MM.1S (cell line): Measurements from ENCODE around the gene PXYLP1.

Experiments used
- DNase-seq: peaks from one replicate; pipeline ENCODE4 v3.0.0-alpha.2; 2015
- H2AFZ ChIP-seq: fragments of 300-600 bp; sonication (generic); 2 replicates; pipeline ENCODE4 v1.6.0; 2016; ENCODE audit warnings: antibody characterized with exemption, low read length
- H3F3A ChIP-seq: fragments of 300-600 bp; sonication (generic); 2 replicates; pipeline ENCODE4 v1.6.1; 2016; ENCODE audit warnings: mild to moderate bottlenecking, antibody characterized with exemption, low read length, moderate library complexity, mixed read lengths; ENCODE audit not compliant: insufficient read depth
- H3K27ac ChIP-seq: fragments of 300-600 bp; sonication (generic); 2 replicates; pipeline ENCODE4 v1.5.1; 2016; ENCODE audit warnings: mild to moderate bottlenecking, low read length
- H3K27me3 ChIP-seq: fragments of 300-600 bp; sonication (generic); replicated peaks from 2 replicates; pipeline ENCODE4 v1.6.0; 2016; ENCODE audit warnings: low read length; ENCODE audit not compliant: insufficient read depth
- H3K36me3 ChIP-seq: fragments of 300-600 bp; sonication (generic); replicated peaks from 2 replicates; pipeline ENCODE4 v1.6.1; 2016; ENCODE audit warnings: mild to moderate bottlenecking, low read length, mixed read lengths; ENCODE audit not compliant: insufficient read depth
- H3K4me1 ChIP-seq: fragments of 300-600 bp; sonication (generic); 2 replicates; pipeline ENCODE4 v1.6.1; 2016; ENCODE audit warnings: low read length, mixed read lengths
- H3K4me2 ChIP-seq: fragments of 300-600 bp; sonication (generic); 2 replicates; pipeline ENCODE4 v1.6.0; 2016; ENCODE audit warnings: low read depth, low read length
- H3K4me3 ChIP-seq: fragments of 300-600 bp; sonication (generic); 2 replicates; pipeline ENCODE4 v1.5.1; 2016; ENCODE audit warnings: low read length, mixed read lengths
- H3K79me2 ChIP-seq: fragments of 300-600 bp; sonication (generic); 2 replicates; pipeline ENCODE4 v1.6.1; 2016; ENCODE audit warnings: mixed run types, low read length, mixed read lengths
- H3K9ac ChIP-seq: fragments of 300-600 bp; sonication (generic); 2 replicates; pipeline ENCODE4 v1.6.1; 2016; ENCODE audit warnings: low read length, mixed read lengths
- H3K9me2 ChIP-seq: fragments of 300-600 bp; sonication (generic); replicated peaks from 2 replicates; pipeline ENCODE4 v1.6.1; 2016; ENCODE audit warnings: mild to moderate bottlenecking, low read length, mixed read lengths; ENCODE audit not compliant: insufficient read depth
- H3K9me3 ChIP-seq: fragments of 300-600 bp; sonication (generic); replicated peaks from 2 replicates; pipeline ENCODE4 v1.6.1; 2016; ENCODE audit warnings: mild to moderate bottlenecking, low read length, mixed read lengths; ENCODE audit not compliant: insufficient read depth
- H4K20me1 ChIP-seq: fragments of 300-600 bp; sonication (generic); 2 replicates; pipeline ENCODE4 v1.6.1; 2016; ENCODE audit warnings: mild to moderate bottlenecking, low read length, moderate library complexity, mixed read lengths; ENCODE audit not compliant: insufficient read depth
- EZH2 ChIP-seq: fragments of 300-600 bp; sonication (generic); optimal IDR thresholded peaks from 2 replicates; pipeline ENCODE3; 2017; ENCODE audit warnings: low read depth, mild to moderate bottlenecking, antibody characterized with exemption, low read length, mixed read lengths
- EZH2phosphoT487 ChIP-seq: fragments of 300-600 bp; sonication (generic); IDR thresholded peaks from 2 replicates; pipeline ENCODE4 v1.6.1; 2018; ENCODE audit warnings: antibody characterized with exemption, low read length
- TF ChIP-seq, protein P1 (sequence below): fragments of 300-600 bp; sonication (generic); IDR thresholded peaks from 2 replicates; pipeline ENCODE4 v1.5.1; 2016; ENCODE audit warnings: antibody characterized with exemption, low read length, mixed read lengths

The PXYLP1 gene

GRCh38 chr3:141201122-141201521, 30.5 kb upstream of the PXYLP1 start:
- no peak for DNase-seq
- Histone ChIP-seq H3K27ac (no peak overlapping the region), H3F3A (no peaks in the 10 kb centered on the region), H3K36me3 (no peaks in the 10 kb centered on the region), H3K4me2 (no peak overlapping the region), H3K9me3 (no peaks in the 10 kb centered on the region), H3K27me3 (no peaks in the 10 kb centered on the region), H3K79me2 (no peaks in the 10 kb centered on the region), H3K4me1 (no peaks in the 10 kb centered on the region), H2AFZ (no peak overlapping the region), H3K4me3 (no peak overlapping the region), H3K9me2 (no peaks in the 10 kb centered on the region), H3K9ac (no peak overlapping the region), H4K20me1 (no peaks in the 10 kb centered on the region)
- TF ChIP-seq, protein P1, sequence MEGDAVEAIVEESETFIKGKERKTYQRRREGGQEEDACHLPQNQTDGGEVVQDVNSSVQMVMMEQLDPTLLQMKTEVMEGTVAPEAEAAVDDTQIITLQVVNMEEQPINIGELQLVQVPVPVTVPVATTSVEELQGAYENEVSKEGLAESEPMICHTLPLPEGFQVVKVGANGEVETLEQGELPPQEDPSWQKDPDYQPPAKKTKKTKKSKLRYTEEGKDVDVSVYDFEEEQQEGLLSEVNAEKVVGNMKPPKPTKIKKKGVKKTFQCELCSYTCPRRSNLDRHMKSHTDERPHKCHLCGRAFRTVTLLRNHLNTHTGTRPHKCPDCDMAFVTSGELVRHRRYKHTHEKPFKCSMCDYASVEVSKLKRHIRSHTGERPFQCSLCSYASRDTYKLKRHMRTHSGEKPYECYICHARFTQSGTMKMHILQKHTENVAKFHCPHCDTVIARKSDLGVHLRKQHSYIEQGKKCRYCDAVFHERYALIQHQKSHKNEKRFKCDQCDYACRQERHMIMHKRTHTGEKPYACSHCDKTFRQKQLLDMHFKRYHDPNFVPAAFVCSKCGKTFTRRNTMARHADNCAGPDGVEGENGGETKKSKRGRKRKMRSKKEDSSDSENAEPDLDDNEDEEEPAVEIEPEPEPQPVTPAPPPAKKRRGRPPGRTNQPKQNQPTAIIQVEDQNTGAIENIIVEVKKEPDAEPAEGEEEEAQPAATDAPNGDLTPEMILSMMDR = no peak
- TF ChIP-seq EZH2phosphoT487 (no peak), EZH2 (no peak)

GRCh38 chr3:141202682-141203081, 28.9 kb upstream of the PXYLP1 start:
- no peak overlapping the region for H3K4me2 ChIP-seq
- TF ChIP-seq EZH2 = no peak
- TF ChIP-seq, protein P1 = no peak
- no peak for TF ChIP-seq EZH2phosphoT487

DNA sequence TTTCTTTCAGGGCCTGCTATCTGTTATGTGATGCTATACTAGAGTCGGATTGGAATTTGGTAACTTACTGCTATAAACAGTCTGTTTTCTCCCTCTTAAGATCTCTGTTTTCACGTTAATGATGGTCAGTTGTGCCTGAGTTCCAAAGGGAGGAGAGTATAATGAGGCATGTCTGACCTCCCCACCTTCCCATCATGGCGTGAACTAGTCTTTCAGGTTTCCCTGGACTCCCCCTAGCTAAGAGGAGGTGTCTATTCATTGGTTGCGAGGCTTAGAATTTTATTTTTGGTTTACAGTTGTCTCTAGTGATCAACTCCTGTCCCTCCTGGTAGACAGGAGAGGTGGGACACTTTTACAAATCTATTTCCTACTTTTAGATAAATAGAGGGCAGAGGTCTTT, 27.8 kb upstream of the PXYLP1 start:
- Histone ChIP-seq H3K9me3 (no peaks in the 10 kb centered on the region), H4K20me1 (no peaks in the 10 kb centered on the region), H3K9ac (no peak overlapping the region), H3K36me3 (no peaks in the 10 kb centered on the region), H3F3A (no peaks in the 10 kb centered on the region), H3K4me3 (no peak overlapping the region), H3K4me2 (no peak overlapping the region), H3K27ac (no peak overlapping the region), H3K27me3 (no peaks in the 10 kb centered on the region), H3K79me2 (no peaks in the 10 kb centered on the region), H3K4me1 (no peaks in the 10 kb centered on the region), H3K9me2 (no peaks in the 10 kb centered on the region), H2AFZ (no peak overlapping the region)
- no peak for DNase-seq
- TF ChIP-seq EZH2phosphoT487 = no peak
- TF ChIP-seq, protein P1 = no peak
- TF ChIP-seq EZH2 = no peak

More at GRCh38 chr3:141202682-141203081, 28.9 kb upstream of the PXYLP1 start:
- Histone ChIP-seq H3K27ac (no peak overlapping the region), H2AFZ (no peak overlapping the region), H3F3A (no peaks in the 10 kb centered on the region), H3K36me3 (no peaks in the 10 kb centered on the region), H3K9me3 (no peaks in the 10 kb centered on the region), H3K4me1 (no peaks in the 10 kb centered on the region), H3K9ac (no peak overlapping the region), H3K4me3 (no peak overlapping the region), H4K20me1 (no peaks in the 10 kb centered on the region), H3K27me3 (no peaks in the 10 kb centered on the region), H3K9me2 (no peaks in the 10 kb centered on the region), H3K79me2 (no peaks in the 10 kb centered on the region)
- no peak for DNase-seq
